B cell (primary cell): ENCODE measurements around the gene SMARCC2. TPM values are rescaled to one million over a fixed set of nuclear protein-coding genes. Genes with fewer than 3 reads are reported as not detected.

Experiments
- ATAC-seq: fragments of 200-7000 bp; cut with Tn5 transposase; one replicate; pipeline ENCODE4 v1.10.0; 2021; ENCODE audit warnings: low read depth, mild to moderate bottlenecking, moderate number of reproducible peaks, moderate library complexity
- CTCF ChIA-PET: fragments of 350-600 bp; sonication (Branson Sonifier 250); formaldehyde crosslinking; loops from one replicate; lab custom pipeline; 2021; ENCODE audit warnings: antibody characterized with exemption, inconsistent platforms; lab: Charles Lee
- POLR2A ChIA-PET: fragments of 350-600 bp; sonication (Branson Sonifier 250); formaldehyde crosslinking; loops from one replicate; lab custom pipeline; 2021; ENCODE audit warnings: antibody characterized with exemption; lab: Charles Lee
- DNase-seq: peaks from one replicate; pipeline ENCODE4 v3.0.0; 2013
- H2AFZ ChIP-seq: 2 replicates; pipeline ENCODE4 v1.6.1; 2012; ENCODE audit warnings: mild to moderate bottlenecking, low read depth, low read length; ENCODE audit not compliant: insufficient read depth, poor library complexity, severe bottlenecking
- H3K27ac ChIP-seq, 2 donors: 1 replicate in 1 of 2; 2 replicates in 1 of 2; pipeline ENCODE4 v1.5.1; 2012 to 2013; ENCODE audit warnings: low read length in 2 of 2, mild to moderate bottlenecking in 2 of 2, moderate library complexity in 1 of 2
- H3K27me3 ChIP-seq, 4 experiments: fragments of 200-600 bp in 1 of 4; sonication (generic) in 1 of 4; replicated peaks in 1 of 4; 1 replicate in 2 of 4; 2 replicates in 2 of 4; pipeline versions ENCODE4 v1.6.1 to v1.7.0; 2013 to 2016; ENCODE audit warnings: low read length in 3 of 4, mild to moderate bottlenecking in 2 of 4, mixed read lengths in 1 of 4, moderate library complexity in 1 of 4; ENCODE audit not compliant: insufficient read depth in 4 of 4, control insufficient read depth in 3 of 4; ENCODE audit errors: control extremely low read depth in 1 of 4
- H3K36me3 ChIP-seq, 2 experiments: replicated peaks in 1 of 2; 1 replicate in 1 of 2; 2 replicates in 1 of 2; pipeline versions ENCODE4 v1.6.1 to v1.7.1; 2013; ENCODE audit warnings: low read length in 1 of 2; ENCODE audit not compliant: insufficient read depth in 2 of 2, control insufficient read depth in 1 of 2; ENCODE audit errors: control extremely low read depth in 1 of 2, extremely low read depth in 1 of 2
- H3K4me1 ChIP-seq, 2 donors: fragments of 200-600 bp in 1 of 2; sonication (generic) in 1 of 2; 1 replicate in 1 of 2; 2 replicates in 1 of 2; pipeline versions ENCODE4 v1.5.1 to v1.6.1; 2013 to 2017; ENCODE audit warnings: low read length in 2 of 2; ENCODE audit not compliant: control insufficient read depth in 2 of 2, insufficient read depth in 2 of 2
- H3K4me2 ChIP-seq: replicated peaks from 2 replicates; pipeline ENCODE3; 2012; ENCODE audit warnings: mild to moderate bottlenecking, low read depth, low read length; ENCODE audit not compliant: poor library complexity, severe bottlenecking
- H3K4me3 ChIP-seq, 5 experiments: fragments of 200-600 bp in 1 of 5; sonication (generic) in 1 of 5; 1 replicate in 3 of 5; 2 replicates in 2 of 5; pipeline versions ENCODE4 v1.5.1 to v1.7.0; 2011 to 2016; ENCODE audit warnings: low read length in 4 of 5, mild to moderate bottlenecking in 4 of 5, low read depth in 2 of 5, control low read depth in 1 of 5, moderate library complexity in 1 of 5; ENCODE audit not compliant: insufficient read depth in 1 of 5; ENCODE audit errors: control extremely low read depth in 1 of 5, extremely low read depth in 1 of 5
- H3K79me2 ChIP-seq: fragments of 200-600 bp; sonication (generic); one replicate; pipeline ENCODE4 v1.6.0; 2016; ENCODE audit warnings: low read length; ENCODE audit not compliant: control insufficient read depth, insufficient read depth
- H3K9ac ChIP-seq: fragments of 200-600 bp; sonication (generic); 2 replicates; pipeline ENCODE4 v1.6.1; 2017; ENCODE audit warnings: mild to moderate bottlenecking, low read length, moderate library complexity
- H3K9me3 ChIP-seq, 3 donors: one replicate each; pipeline versions ENCODE4 v1.6.1 to v1.7.1; 2013; ENCODE audit warnings: low read length in 2 of 3; ENCODE audit not compliant: control insufficient read depth in 2 of 3, insufficient read depth in 1 of 3; ENCODE audit errors: control extremely low read depth in 1 of 3
- H4K20me1 ChIP-seq: 2 replicates; pipeline ENCODE4 v1.6.0; 2012; ENCODE audit warnings: mild to moderate bottlenecking, low read length; ENCODE audit not compliant: insufficient read depth, control insufficient read depth, poor library complexity, severe bottlenecking
- H3K27ac Mint-ChIP-seq: one replicate; pipeline ENCODE4 v1.8.0; 2021; ENCODE audit warnings: mixed read lengths
- H3K27me3 Mint-ChIP-seq: one replicate; pipeline ENCODE4 v1.8.0; 2021; ENCODE audit warnings: mixed read lengths
- H3K4me1 Mint-ChIP-seq: one replicate; pipeline ENCODE4 v1.8.0; 2021; ENCODE audit warnings: mixed read lengths
- H3K4me3 Mint-ChIP-seq: one replicate; pipeline ENCODE4 v1.8.0; 2021; ENCODE audit warnings: mixed read lengths
- H3K9me3 Mint-ChIP-seq: one replicate; pipeline ENCODE4 v1.8.0; 2022; ENCODE audit warnings: mixed read lengths; ENCODE audit not compliant: insufficient read depth
- EZH2 ChIP-seq: IDR thresholded peaks from 2 replicates; pipeline ENCODE4 v1.6.1; 2012; ENCODE audit warnings: borderline replicate concordance, low read depth, mild to moderate bottlenecking, moderate library complexity, low read length; ENCODE audit not compliant: insufficient read depth, poor library complexity, severe bottlenecking
- WGBS: methylation state at CpG from one replicate; pipeline ENCODE4 v1.1.5; 2013; ENCODE audit warnings: missing lambda C conversion rate; ENCODE audit not compliant: insufficient coverage; 5-methylcytosine and 5-hydroxymethylcytosine counted together
- intact Hi-C: fragments of 100-400 bp; cut with micrococcal nuclease; formaldehyde crosslinking; loops from one replicate; pipeline ENCODE4 v1.10.0; 2022
- polyA plus RNA-seq: library from polyadenylated mRNA; depleted of rRNA; stranded (reverse); fragments of >200 nt; gene quantifications from 2 replicates; pipeline ENCODE4 v1.2.3, GENCODE V29; 2012
- total RNA-seq, 2 donors: library from RNA; stranded (reverse); fragments of 120-200 nt in 1 of 2; gene quantifications; 1 replicate in 1 of 2; 2 replicates in 1 of 2; pipeline versions ENCODE4 v1.2.3 to v1.2.4, GENCODE V29; 2013 to 2022
- TF ChIP-seq, protein P1 (sequence below): fragments of 200-600 bp; IDR thresholded peaks from one replicate; pipeline ENCODE4 v1.8.0; 2022; ENCODE audit warnings: antibody characterized with exemption, mild to moderate bottlenecking

SMARCC2 gene
- total and polyA plus RNA-seq, 2 donors (not counting 1 experiment from before 2014, with no cell fraction given), result 70.4 to 198 TPM

DNA sequence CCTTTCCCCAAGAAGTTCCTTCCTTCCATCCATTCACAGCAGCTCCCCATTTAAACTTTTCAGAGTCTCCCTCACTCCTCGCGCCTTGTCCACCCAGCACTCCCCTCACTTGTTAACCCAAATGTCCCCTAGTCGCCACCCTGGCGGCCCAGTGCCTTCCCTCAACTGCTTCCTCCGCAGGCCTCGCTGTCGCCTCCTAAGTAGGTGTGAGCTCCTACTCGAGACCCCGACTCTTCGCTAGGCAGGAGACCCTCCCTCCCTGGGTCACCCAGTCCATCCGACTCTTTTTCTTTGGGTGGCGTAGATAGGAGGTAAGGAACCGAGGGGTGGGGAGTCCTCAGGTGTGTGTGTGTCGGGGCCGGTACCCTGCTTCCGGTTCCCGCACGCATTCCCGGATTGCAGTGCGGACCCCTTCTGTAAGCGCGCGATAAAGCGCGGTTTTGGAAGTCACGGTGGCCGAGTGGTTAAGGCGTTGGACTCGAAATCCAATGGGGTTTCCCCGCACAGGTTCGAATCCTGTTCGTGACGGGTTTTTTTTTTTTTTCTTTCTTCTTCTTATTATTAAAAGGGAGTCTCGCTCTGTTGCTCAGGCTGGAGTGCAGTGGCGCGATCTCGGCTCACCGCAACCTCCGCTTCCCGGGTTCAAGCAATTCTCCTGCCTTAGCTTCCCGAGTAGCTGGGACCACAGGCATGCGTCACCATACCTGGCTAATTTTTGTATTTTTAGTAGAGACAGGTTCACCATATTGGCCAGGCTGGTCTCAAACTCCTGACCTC lies 823 bp upstream of the SMARCC2 start:
- H3K4me1 Mint-ChIP-seq, result peaks cover 49% of the 10 kb centered on the region
- Histone ChIP-seq H3K79me2 (peaks cover 29% of the 10 kb centered on the region), H3K4me2 (peak overlapping the region; percentile 99), H3K9ac (peak overlapping the region; percentile 92), H3K27me3 (no peaks in the 10 kb centered on the region), H3K36me3 (peaks cover 0 to 13% of the 10 kb centered on the region in 2 experiments), H3K9me3 (no peaks in the 10 kb centered on the region), H3K27ac (peak overlapping the region; percentile 75 to 86), H3K4me3 (peak overlapping the region; percentile 22 to 89 (median 85)), H3K4me1 (peaks cover 19 to 34% of the 10 kb centered on the region in 2 donors), H4K20me1 (no peaks in the 10 kb centered on the region), H2AFZ (peak overlapping the region; percentile 97)
- ChIA-PET POLR2A (interaction anchor here (0.6 to 3.2 kb wide), 23 partner anchors 18 to 298 kb away, joined by 3 to 35 read pairs (median 6); partner anchors contain the start of genes COQ10A, CS, ESYT1 and GLS2), CTCF (interaction anchor here (0.5 to 6.7 kb wide), 46 partner anchors 9 to 497 kb away, joined by 3 to 247 read pairs (median 5); partner anchors contain the start of genes ANKRD52, COQ10A, ESYT1 and MYL6B)
- peak; percentile 86 for DNase-seq
- H3K4me3 Mint-ChIP-seq, result peak overlapping the region; percentile 98
- 1% methylated on average over 22 of the region's 42 CpGs for WGBS
- peak; percentile 18 for ATAC-seq
- TF ChIP-seq EZH2, result no peak
- TF ChIP-seq, protein P1, sequence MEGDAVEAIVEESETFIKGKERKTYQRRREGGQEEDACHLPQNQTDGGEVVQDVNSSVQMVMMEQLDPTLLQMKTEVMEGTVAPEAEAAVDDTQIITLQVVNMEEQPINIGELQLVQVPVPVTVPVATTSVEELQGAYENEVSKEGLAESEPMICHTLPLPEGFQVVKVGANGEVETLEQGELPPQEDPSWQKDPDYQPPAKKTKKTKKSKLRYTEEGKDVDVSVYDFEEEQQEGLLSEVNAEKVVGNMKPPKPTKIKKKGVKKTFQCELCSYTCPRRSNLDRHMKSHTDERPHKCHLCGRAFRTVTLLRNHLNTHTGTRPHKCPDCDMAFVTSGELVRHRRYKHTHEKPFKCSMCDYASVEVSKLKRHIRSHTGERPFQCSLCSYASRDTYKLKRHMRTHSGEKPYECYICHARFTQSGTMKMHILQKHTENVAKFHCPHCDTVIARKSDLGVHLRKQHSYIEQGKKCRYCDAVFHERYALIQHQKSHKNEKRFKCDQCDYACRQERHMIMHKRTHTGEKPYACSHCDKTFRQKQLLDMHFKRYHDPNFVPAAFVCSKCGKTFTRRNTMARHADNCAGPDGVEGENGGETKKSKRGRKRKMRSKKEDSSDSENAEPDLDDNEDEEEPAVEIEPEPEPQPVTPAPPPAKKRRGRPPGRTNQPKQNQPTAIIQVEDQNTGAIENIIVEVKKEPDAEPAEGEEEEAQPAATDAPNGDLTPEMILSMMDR, result peak; percentile 41
- intact Hi-C loops, result loop anchor here (1.0 to 10.0 kb wide), 8 partner anchors 32 to 278 kb away; partner anchors contain the start of genes CNPY2, MYL6, RPS26 and SPRYD4
- H3K27ac Mint-ChIP-seq, result peak overlapping the region; percentile 97
- no peaks in the 10 kb centered on the region for H3K27me3 Mint-ChIP-seq
- no peaks in the 10 kb centered on the region for H3K9me3 Mint-ChIP-seq
